Fibroblast of lung (primary cell): ENCODE results near the gene ZBTB1. TPM values are rescaled to one million over a fixed set of nuclear protein-coding genes. Genes with fewer than 3 reads are reported as not detected.

ENCODE experiments used
- DNase-seq, 2 donors: peaks; one replicate each; pipeline versions ENCODE4 v3.0.0 to v3.0.0-alpha.2; 2010; ENCODE audit warnings: low read depth in 2 of 2
- H2AFZ ChIP-seq: 2 replicates; pipeline ENCODE4 v1.5.1; 2012; ENCODE audit warnings: low read length, control low read depth, inconsistent platforms
- H3K27ac ChIP-seq: 2 replicates; pipeline ENCODE4 v1.5.1; 2011; ENCODE audit warnings: low read length, control low read depth; ENCODE audit not compliant: insufficient read depth
- H3K27me3 ChIP-seq: 2 replicates; pipeline ENCODE4 v1.5.1; 2011; ENCODE audit warnings: mild to moderate bottlenecking, low read length; ENCODE audit not compliant: control insufficient read depth, insufficient read depth
- H3K36me3 ChIP-seq: 2 replicates; pipeline ENCODE4 v1.5.1; 2011; ENCODE audit warnings: low read length; ENCODE audit not compliant: control insufficient read depth, insufficient read depth
- H3K4me1 ChIP-seq: 2 replicates; pipeline ENCODE4 v1.5.1; 2011; ENCODE audit warnings: low read length; ENCODE audit not compliant: control insufficient read depth, insufficient read depth; ENCODE audit errors: extremely low read depth
- H3K4me2 ChIP-seq: 2 replicates; pipeline ENCODE4 v1.5.1; 2011; ENCODE audit warnings: low read length, control low read depth; ENCODE audit not compliant: insufficient read depth; ENCODE audit errors: extremely low read depth
- H3K4me3 ChIP-seq, 4 experiments: fragments of 200-600 bp in 1 of 4; sonication (generic) in 1 of 4; replicated peaks in 1 of 4; 2 replicates each; pipeline ENCODE4 v1.5.1; 2011 to 2016; ENCODE audit warnings: low read length in 4 of 4, low read depth in 3 of 4, mild to moderate bottlenecking in 3 of 4, control low read depth in 2 of 4, inconsistent platforms in 1 of 4, mixed read lengths in 1 of 4; ENCODE audit not compliant: insufficient read depth in 1 of 4; ENCODE audit errors: control extremely low read depth in 1 of 4
- H3K79me2 ChIP-seq: 2 replicates; pipeline ENCODE4 v1.5.1; 2012; ENCODE audit warnings: mild to moderate bottlenecking, low read length, inconsistent platforms; ENCODE audit not compliant: control insufficient read depth, insufficient read depth
- H3K9ac ChIP-seq: 2 replicates; pipeline ENCODE4 v1.5.1; 2011; ENCODE audit warnings: mild to moderate bottlenecking, low read length, control low read depth; ENCODE audit not compliant: insufficient read depth
- H3K9me3 ChIP-seq: 2 replicates; pipeline ENCODE4 v1.5.1; 2012; ENCODE audit warnings: low read depth, low read length; ENCODE audit not compliant: control insufficient read depth, insufficient read depth
- H4K20me1 ChIP-seq: 2 replicates; pipeline ENCODE4 v1.5.1; 2011; ENCODE audit warnings: low read length; ENCODE audit not compliant: control insufficient read depth, insufficient read depth; ENCODE audit errors: extremely low read depth
- CTCF ChIP-seq, 2 donors: IDR thresholded peaks in 1 of 2; conservative IDR thresholded peaks in 1 of 2; 1 replicate in 1 of 2; 2 replicates in 1 of 2; pipeline ENCODE4 v1.5.1; 2011 to 2012; ENCODE audit warnings: low read length in 2 of 2, control low read depth in 1 of 2, inconsistent platforms in 1 of 2, low read depth in 1 of 2, mild to moderate bottlenecking in 1 of 2
- EZH2 ChIP-seq: IDR thresholded peaks from 2 replicates; pipeline ENCODE4 v1.5.1; 2012; ENCODE audit warnings: low read length, control low read depth, mild to moderate bottlenecking; ENCODE audit errors: missing control alignments
- polyA plus RNA-seq, 2 donors: library from polyadenylated mRNA; depleted of rRNA in 1 of 2; stranded (reverse) in 1 of 2; unstranded in 1 of 2; fragments of >200 nt; gene quantifications; 2 replicates each; pipeline ENCODE4 v1.2.1, GENCODE V29; 2011 to 2012; ENCODE audit warnings: missing spikeins in 1 of 2
- total RNA-seq: library from RNA; depleted of rRNA; stranded (reverse); fragments of >200 nt; gene quantifications from 2 replicates; pipeline ENCODE4 v1.2.1, GENCODE V29; 2014

Gene ZBTB1
- total and polyA plus RNA-seq, 2 donors (not counting 1 experiment from before 2014, with no cell fraction given), result 39.1 to 40.5 TPM

GRCh38 chr14:64464651-64465050 is 39.9 kb upstream of the ZBTB1 start:
- Histone ChIP-seq H3K36me3 (peaks cover 2% of the 10 kb centered on the region), H3K4me3 (peak overlapping the region; percentile 37 to 70 (median 66)), H3K4me2 (peak overlapping the region; percentile 80), H3K9me3 (no peaks in the 10 kb centered on the region), H4K20me1 (no peaks in the 10 kb centered on the region), H2AFZ (peak overlapping the region; percentile 45), H3K27me3 (no peaks in the 10 kb centered on the region), H3K79me2 (no peaks in the 10 kb centered on the region), H3K9ac (no peak overlapping the region), H3K4me1 (no peaks in the 10 kb centered on the region), H3K27ac (no peak overlapping the region)
- TF ChIP-seq EZH2 (no peak), CTCF (conservative IDR thresholded peaks at IDR 0.05 in 1 of 2, IDR thresholded peaks at IDR 0.05 in 1 of 2; ENCODE audit: low read depth in 1 of 2, low read length in 2 of 2) (no peak)
- no peak for DNase-seq

GRCh38 chr14:64465191-64465822 is 39.3 kb upstream of the ZBTB1 start, which contains the start of gene AKAP5:
Gene AKAP5 (plus strand): TSS chr14:64465499. CDS start chr14:64468395, 2,896 bp downstream.
- no peaks in the 10 kb centered on the region for H3K9me3 ChIP-seq
- peak; percentile 18 to 59 for DNase-seq
- no peak for TF ChIP-seq EZH2
- no peak for TF ChIP-seq CTCF (conservative IDR thresholded peaks at IDR 0.05 in 1 of 2, IDR thresholded peaks at IDR 0.05 in 1 of 2; ENCODE audit: low read depth in 1 of 2, low read length in 2 of 2)
- H3K27ac ChIP-seq, result no peak within 1 kb of the TSS
- H3K4me2 ChIP-seq, result peak within 1 kb of the TSS; percentile 96
- peak within 1 kb of the TSS; percentile 75 for H2AFZ ChIP-seq
- peak within 1 kb of the TSS; percentile 49 for H3K9ac ChIP-seq
- H4K20me1 ChIP-seq, result no peaks in the 10 kb centered on the region
- no peaks in the 10 kb centered on the region for H3K36me3 ChIP-seq
- no peaks in the 10 kb centered on the region for H3K79me2 ChIP-seq
- peak within 1 kb of the TSS; percentile 65 to 75 (median 68) for H3K4me3 ChIP-seq
- H3K27me3 ChIP-seq, result no peaks in the 10 kb centered on the region
- H3K4me1 ChIP-seq, result no peaks in the 10 kb centered on the region

GRCh38 chr14:64465831-64466554 is 38.6 kb upstream of the ZBTB1 start:
- H3K9ac ChIP-seq, result peak overlapping the region; percentile 49
- no peaks in the 10 kb centered on the region for H3K79me2 ChIP-seq
- no peaks in the 10 kb centered on the region for H3K4me1 ChIP-seq
- no peaks in the 10 kb centered on the region for H3K36me3 ChIP-seq
- no peaks in the 10 kb centered on the region for H3K9me3 ChIP-seq
- TF ChIP-seq CTCF (conservative IDR thresholded peaks at IDR 0.05 in 1 of 2, IDR thresholded peaks at IDR 0.05 in 1 of 2; ENCODE audit: low read depth in 1 of 2, low read length in 2 of 2) (peak; percentile 16 to 43), EZH2 (no peak)
- H3K27ac ChIP-seq, result no peak overlapping the region
- DNase-seq, result peak; percentile 39 to 73
- H3K4me2 ChIP-seq, result peak overlapping the region; percentile 96
- peak overlapping the region; percentile 75 for H2AFZ ChIP-seq
- H3K4me3 ChIP-seq, result peak overlapping the region; percentile 65 to 75 (median 68)
- H3K27me3 ChIP-seq, result no peaks in the 10 kb centered on the region
- no peaks in the 10 kb centered on the region for H4K20me1 ChIP-seq
